SKM-1 (cell line): ENCODE data around the gene GPATCH8.
"Not testable (repeated sequence)": the region's sequence is repeated elsewhere in the genome, so short reads cannot be mapped to it uniquely, and the experiment has no call there.

Experiments
- DNase-seq: peaks from one replicate; lab custom pipeline; 2025; ENCODE audit not compliant: unreplicated experiment; lab: John Stamatoyannopoulos, UW

Gene GPATCH8

GRCh38 chr17:44503147-44504029, at the start of gene GPATCH8:
Gene GPATCH8 (minus strand): TSS chr17:44503406. CDS start chr17:44503370, 36 bp downstream.
- peak; percentile 90 for DNase-seq

- DNase-seq: no peak
Measured at GRCh38 chr17:44552361-44552760, 49.2 kb upstream of the GPATCH8 start.

DNA sequence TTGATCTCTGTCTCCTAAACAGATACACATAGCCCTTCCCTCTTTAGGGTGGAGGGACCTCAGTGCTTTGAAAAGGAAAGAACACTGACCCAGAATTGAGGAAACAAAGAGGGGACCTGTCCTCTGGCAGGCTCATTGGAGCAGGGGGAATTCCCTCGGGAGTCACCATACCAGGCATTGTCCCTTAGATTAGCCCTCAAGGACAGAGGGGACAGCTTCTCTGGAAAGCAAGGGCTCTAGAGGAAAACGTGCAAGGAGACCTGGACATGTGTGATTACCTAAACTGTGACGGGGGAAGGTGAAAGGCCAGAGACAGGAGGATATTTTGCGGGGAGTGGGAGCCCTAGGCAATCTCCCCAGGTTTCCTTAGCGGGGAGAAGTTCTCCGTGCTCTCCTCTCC, 46.5 kb upstream of the GPATCH8 start:
- no peak for DNase-seq

GRCh38 chr17:44548376-44549230, 45.4 kb upstream of the GPATCH8 start:
- no peak for DNase-seq

DNA sequence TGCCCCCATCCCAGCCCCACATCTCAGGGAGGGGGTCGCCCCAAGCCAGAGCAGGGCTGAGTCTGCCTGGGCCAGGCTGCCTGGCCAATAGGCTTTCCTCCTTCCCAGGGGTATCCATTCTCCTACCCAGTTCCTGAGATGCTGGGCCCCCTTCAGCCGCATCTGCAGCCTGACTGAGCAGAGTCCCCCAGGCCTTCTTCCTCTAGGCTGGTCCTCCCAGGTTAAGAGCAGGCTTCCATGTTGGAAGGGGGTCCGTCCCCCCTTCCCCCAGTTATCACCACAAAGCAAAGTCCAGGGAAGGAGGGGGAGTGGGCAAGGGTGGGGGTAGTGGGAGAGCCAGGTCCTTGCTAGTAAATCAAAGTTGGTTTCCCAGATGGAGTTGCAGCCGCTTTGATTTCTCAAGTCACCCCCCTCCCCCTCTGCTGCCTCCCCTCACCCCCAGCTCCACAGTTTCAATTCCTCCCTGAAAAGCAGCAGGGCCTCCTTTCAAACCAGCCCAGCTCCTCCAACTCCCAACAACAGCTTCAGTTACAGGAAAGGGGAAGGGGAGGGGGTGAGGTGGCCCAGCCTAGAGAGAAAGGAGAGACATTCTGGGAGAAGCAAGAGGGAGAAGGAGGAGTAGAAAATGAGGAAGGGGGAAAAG, 44.5 kb upstream of the GPATCH8 start:
- DNase-seq: no peak

GRCh38 chr17:44546671-44547606, 43.7 kb upstream of the GPATCH8 start:
- no peak for DNase-seq

DNA sequence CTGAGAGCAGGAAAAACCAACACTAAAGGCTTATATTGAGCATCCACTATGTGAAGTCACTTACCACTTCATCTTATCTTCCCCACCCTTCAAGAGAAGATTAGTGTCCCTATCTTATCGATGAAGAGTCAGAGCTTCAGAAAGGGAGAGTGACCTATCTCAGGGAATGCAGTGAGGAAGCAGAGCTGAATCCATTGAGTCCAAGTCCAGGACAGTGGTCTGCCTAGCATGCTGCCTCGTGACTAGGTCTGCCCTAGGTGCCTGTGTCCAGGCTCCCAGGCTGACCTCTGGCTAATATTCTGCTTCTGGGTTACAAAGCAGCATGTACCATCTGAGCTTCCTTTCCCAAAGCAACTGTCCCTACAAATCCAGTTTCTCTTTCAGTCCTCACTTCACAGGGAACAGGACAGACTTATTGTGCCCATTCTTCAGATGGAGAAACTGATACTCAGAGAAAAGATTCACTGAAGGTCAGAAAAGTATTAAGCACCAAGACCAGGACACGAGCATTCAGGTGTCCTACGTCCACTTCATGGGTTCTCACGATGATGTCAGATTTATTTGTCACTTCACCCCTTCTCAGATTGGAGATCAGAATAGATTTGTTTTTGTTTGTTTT, 40.8 kb upstream of the GPATCH8 start:
- DNase-seq: no peak

DNA sequence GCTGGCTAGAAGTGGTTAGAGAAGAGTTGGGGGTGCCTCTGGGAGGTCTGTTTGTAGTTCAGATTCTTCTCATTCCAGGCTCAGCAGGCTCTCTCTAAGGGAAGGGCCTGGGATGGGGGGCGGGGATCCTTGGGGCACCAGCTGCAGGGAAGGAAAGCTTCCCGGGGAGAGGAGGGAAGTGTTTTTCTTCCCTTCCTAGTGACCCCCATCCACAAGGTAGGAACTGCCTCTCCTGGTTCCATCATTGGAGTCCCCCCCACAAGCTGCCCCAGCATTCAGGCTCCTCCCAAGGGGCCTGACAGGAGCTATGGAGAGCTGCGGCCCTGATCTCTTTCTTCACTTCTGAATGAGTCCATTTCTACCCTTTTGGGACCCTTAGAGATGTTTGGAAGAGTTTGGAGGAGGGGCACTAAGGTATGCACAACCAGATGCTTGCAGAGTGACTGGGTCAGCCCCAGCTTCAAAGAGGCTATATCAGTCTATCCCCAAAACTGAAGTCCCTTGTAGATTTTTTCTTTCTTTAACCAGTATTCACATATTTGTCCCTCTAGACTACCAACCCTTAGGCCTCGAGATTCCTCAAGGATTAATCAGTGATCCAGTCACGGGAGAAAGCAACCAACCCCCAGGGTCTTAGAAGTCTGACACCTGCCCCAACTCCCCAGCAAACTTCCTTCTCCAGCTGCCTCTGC, 40.2 kb upstream of the GPATCH8 start:
- no peak for DNase-seq

DNA sequence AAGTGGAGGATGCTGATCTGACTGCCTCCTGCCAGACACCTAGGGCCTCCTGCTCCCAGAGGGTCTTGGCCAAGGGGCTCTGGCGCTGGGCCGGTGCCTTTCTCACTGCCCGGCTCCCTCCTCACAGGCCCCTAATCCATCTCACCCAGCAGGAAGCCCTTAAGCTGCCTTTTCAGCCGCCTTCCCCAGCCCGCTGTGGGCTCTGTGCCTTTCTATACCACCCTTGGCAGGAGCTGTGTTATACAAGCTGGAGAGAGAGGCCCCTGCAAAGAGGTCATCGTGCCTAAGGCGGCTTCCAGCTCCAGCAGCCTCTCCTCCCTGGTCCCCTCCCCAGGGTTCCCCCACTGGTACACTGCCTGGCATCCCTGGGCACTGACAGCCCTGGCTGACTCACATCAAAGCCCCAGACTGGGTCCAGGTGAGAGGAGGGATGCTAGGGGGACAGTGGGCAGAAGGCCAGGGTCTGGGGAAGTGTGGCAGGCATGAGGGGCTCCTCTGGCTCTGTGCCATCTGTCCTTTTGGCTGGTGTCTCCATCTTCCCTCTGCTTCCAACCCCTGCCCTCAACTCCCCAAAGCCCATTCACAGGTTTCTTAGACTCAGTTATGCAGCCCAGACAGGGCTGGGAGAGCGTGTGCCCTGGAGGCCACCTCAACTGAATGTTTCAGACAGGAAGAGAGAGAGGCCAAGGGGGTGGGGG, 38.8 kb upstream of the GPATCH8 start:
- DNase-seq: no peak

GRCh38 chr17:44540246-44541084, 37.3 kb upstream of the GPATCH8 start:
- DNase-seq: no peak

GRCh38 chr17:44539673-44540072, 36.5 kb upstream of the GPATCH8 start:
- no peak for DNase-seq

DNA sequence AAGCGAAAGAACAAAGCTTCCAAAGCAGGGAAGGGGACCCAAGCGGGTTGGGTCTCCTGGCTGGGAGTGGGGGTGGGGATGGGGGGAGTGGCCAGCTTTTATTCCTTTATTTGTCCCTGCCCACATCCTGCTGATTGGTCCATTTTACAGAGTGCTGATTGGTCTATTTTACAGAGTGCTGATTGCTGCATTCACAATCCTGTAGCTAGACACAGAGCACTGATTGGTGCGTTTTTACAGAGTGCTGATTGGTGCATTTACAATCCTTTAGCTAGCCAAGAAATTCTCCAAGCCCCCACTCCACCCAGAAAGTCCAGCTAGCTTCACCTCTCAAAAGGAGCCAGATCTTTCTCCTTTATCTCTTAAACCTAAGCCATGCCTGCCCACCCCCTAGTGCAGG, 34.7 kb upstream of the GPATCH8 start:
- not testable (repeated sequence) for DNase-seq

GRCh38 chr17:44536090-44536953, 33.1 kb upstream of the GPATCH8 start:
- no peak for DNase-seq

DNA sequence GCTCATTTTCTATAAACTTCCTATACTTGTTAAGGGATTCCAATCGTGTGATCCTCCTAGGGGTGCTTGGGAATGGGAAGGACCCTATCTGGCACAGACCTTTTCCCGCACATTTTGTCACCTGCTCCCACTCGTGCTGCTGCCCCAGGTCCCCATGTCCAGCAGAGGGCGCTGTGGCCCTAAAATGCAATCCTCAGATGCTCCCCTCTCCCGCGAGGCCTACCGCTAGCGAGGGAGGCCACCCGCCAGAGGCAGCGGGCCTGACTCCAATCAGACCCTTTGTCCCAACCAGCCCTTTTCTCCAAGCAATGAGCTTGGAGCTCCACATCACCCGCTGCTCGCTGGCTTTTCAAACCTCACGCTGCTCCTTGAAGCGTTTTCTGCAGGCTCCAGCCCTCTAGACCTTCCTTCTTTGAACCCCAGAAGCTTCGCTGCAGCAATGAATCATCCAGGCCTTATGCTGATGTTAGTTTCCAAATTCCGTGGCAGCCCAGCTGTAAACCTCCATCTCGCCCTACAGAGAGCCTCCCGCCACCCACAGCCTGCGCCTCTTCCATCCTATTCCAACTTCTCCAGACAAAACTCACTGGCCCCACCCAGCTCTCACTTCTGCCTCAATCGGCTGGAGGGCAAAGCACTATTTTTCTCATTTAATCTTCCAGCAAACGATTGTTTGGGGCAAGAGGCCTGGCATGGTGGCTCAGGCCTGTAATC, 30.5 kb upstream of the GPATCH8 start:
- peak; percentile 66 for DNase-seq

DNA sequence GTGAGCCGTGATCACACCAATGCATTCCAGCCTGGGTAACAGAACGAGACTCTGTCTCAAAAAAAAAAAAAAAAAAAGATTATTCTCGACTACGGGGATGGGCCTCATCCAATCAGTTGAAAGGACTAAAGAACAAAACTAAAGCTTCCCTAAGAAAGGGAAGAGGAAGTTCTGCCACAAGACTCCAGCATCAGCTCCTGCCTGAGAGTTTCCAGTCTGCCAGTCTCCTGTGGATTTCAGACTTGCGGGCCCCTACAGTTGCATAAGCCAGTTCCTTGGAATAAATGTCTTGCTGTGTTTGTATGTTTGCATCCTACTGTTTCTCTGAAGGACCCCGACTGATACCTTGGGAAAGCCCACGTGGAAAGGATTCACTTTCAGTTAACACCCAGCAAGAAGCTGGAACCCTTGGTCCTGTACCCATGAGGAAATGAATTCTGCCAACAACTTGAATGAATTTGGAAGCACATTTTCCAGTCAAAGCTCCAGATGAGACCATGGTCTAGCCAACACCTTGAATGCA, 27.8 kb upstream of the GPATCH8 start:
- no peak for DNase-seq

DNA sequence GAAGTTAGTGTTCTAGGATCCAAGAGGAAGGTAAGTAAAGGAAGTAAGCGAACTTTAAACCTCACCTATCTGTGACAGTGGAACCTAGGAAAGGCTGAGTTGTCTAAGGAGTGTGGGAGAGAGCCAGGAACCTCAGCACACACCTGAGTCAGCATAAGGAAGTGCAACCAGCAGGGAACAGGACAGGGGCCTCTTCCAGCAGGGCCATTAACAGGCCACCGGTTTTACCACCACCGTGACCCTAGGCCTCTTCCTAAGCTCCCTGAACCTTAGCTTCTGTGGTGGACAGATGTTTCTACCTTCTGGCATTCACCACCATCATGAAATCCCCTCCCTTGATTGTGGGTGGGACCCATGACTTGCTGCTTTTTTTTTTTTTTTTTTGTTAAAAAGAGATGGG, 26.7 kb upstream of the GPATCH8 start:
- no peak for DNase-seq
